HUES64 (cell line): ENCODE results near the gene PRKCG.

ENCODE experiments used
- H3K27ac ChIP-seq: 2 replicates; pipeline ENCODE4 v1.7.0; 2013; ENCODE audit warnings: low read depth, low read length, inconsistent platforms
- H3K27me3 ChIP-seq: 2 replicates; pipeline ENCODE4 v1.6.1; 2013; ENCODE audit warnings: mild to moderate bottlenecking, low read length; ENCODE audit not compliant: insufficient read depth
- H3K36me3 ChIP-seq: 2 replicates; pipeline ENCODE4 v1.6.1; 2013; ENCODE audit warnings: mild to moderate bottlenecking, low read length; ENCODE audit not compliant: insufficient read depth
- H3K4me1 ChIP-seq: 2 replicates; pipeline ENCODE4 v1.6.1; 2013; ENCODE audit warnings: mild to moderate bottlenecking, low read length, moderate library complexity; ENCODE audit not compliant: insufficient read depth
- H3K4me3 ChIP-seq: 2 replicates; pipeline ENCODE4 v1.5.1; 2013; ENCODE audit warnings: mild to moderate bottlenecking, low read length, moderate library complexity
- H3K9ac ChIP-seq: 2 replicates; pipeline ENCODE4 v1.6.1; 2013; ENCODE audit warnings: mild to moderate bottlenecking, low read depth, low read length
- H3K9me3 ChIP-seq: 2 replicates; pipeline ENCODE4 v1.6.1; 2013; ENCODE audit warnings: low read depth, low read length; ENCODE audit not compliant: insufficient read depth
- WGBS: fragments of 150-250, 120-280 bp; methylation state at CpG from one replicate; pipeline ENCODE4 v1.1.7; 2013; ENCODE audit warnings: missing lambda C conversion rate; 5-methylcytosine and 5-hydroxymethylcytosine counted together

Gene PRKCG

DNA sequence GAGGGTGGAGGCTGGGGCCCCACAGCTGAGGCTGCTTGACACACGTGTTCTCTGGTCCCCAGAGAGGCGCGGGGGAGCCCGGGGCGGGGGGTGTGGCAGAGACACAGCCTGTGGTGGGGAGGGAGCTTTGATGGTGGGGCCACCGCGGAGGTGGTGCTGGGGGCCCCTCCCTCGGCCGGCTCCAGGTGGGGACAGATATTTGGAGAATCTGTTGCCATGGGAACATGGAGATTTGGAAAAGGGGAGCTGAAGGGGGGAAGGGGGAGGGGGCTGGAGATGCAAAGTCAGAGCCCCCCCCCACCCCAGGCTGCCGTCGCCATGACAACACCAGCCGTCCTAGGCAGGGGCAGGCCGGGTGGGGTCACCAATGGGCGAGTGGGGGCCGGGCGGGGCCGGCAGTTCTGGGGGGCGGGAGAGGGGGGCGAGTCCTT, 1.2 kb downstream of the PRKCG start:
- Histone ChIP-seq H3K27me3 (peaks cover 45% of the 10 kb centered on the region), H3K9ac (no peak overlapping the region), H3K36me3 (no peaks in the 10 kb centered on the region), H3K4me1 (peaks cover 25% of the 10 kb centered on the region), H3K4me3 (peak overlapping the region; percentile 64), H3K9me3 (no peaks in the 10 kb centered on the region), H3K27ac (no peak overlapping the region)
- WGBS: 8% methylated on average over 16 of the region's 19 CpGs

DNA sequence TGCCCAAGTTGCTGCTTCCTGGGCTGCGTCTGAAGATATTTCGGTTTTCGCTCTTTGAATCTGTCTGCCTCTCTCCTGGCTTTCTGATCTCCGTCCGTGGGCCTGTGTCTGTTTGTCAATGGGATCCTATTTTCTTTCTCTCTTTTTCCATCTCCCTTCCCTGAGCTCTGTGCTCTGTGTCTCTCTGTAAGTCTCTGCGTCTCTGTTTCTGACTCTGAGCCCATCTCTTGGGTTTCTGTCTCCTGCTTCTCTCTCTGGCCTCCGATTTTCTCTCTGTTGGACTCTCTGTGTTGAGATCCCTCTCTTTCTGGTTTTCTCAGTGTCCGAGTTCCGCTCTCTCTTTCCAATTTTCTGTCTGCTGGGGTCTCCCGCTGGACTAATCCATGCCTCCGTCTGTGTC, 1.7 kb downstream of the PRKCG start:
- 58% methylated on average over 11 of the region's 11 CpGs for WGBS
- Histone ChIP-seq H3K27me3 (peaks cover 45% of the 10 kb centered on the region), H3K9me3 (no peaks in the 10 kb centered on the region), H3K4me1 (peaks cover 23% of the 10 kb centered on the region), H3K9ac (0 out of 2 replicates have a peak overlapping the region, but pooled peaks have one; percentile 42), H3K27ac (no peak overlapping the region), H3K4me3 (peak overlapping the region; percentile 43), H3K36me3 (no peaks in the 10 kb centered on the region)

DNA sequence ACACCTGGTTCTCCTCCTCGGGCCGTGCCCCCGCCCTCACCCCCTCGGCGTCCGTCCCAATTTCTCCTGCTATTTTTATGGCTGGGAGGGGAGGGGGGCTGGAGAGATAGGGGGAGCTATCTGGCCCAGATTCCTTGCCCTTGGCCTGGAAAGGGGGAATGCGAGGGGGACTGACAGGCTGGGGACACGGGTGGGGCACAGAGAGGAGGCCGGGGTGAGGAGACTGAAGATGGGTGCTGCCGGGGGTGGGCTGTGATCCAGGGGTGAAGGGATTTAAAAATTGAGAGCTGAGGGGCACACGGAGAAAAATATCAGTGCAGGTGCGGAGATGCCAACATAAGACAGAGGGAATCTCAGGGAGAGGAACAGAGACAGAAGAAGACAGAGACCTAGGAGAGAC, 2.3 kb downstream of the PRKCG start:
- H3K4me3 ChIP-seq: no peak overlapping the region
- no peaks in the 10 kb centered on the region for H3K36me3 ChIP-seq
- H3K27ac ChIP-seq: no peak overlapping the region
- peaks cover 45% of the 10 kb centered on the region for H3K27me3 ChIP-seq
- 68% methylated on average over 12 of the region's 12 CpGs for WGBS
- H3K9ac ChIP-seq: no peak overlapping the region
- H3K9me3 ChIP-seq: no peaks in the 10 kb centered on the region
- peaks cover 24% of the 10 kb centered on the region for H3K4me1 ChIP-seq

DNA sequence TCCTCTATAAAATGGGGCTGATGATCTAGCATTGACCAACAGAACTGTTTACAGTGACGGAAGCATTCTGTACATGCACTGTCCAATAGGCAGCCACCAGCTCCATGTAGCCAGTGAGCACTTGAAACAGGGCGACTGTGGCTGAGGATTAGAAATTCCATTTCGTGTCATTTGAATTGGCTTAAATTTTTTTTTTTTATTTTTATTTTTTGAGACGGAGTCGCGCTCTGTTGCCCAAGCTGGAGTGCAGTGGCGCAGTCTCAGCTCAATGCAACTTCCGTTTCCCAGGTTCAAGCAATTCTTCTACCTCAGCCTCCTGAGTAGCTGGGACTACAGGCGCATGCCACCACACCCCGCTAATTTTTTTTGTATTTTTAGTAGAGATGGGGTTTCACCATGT, 3.0 kb downstream of the PRKCG start:
- Histone ChIP-seq H3K4me3 (no peak overlapping the region), H3K9ac (no peak overlapping the region), H3K4me1 (peaks cover 23% of the 10 kb centered on the region), H3K27ac (no peak overlapping the region), H3K9me3 (no peaks in the 10 kb centered on the region), H3K36me3 (no peaks in the 10 kb centered on the region), H3K27me3 (peaks cover 40% of the 10 kb centered on the region)
- 96% methylated on average over 10 of the region's 10 CpGs for WGBS

DNA sequence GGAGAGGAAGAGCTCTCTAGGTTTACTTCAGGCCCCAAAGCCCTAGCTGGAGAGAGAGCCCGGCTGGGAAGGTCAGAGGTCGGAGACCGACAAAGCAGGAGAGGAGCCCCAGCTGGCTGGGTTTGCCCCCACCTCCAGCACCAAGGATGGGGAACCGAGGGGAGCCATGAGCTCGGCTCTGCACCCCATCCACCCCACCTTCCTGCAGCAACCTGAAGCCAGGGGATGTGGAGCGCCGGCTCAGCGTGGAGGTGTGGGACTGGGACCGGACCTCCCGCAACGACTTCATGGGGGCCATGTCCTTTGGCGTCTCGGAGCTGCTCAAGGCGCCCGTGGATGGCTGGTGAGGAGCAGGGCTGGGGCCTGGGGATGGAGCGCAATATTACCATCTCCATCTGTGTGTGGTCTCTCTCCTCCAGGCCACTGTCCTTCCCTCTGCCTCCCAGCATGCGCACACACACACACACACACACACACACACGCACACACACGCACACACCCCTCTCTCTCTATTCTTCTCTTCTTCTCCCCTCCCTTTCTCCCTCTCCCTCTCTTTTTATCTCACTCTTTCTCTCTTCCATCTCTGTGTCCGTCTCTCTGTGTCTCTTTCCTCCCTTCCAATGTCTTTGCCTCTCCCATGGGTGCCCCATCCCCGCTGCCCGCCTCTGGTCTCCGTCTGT, 10.4 kb downstream of the PRKCG start:
- H3K36me3 ChIP-seq: no peaks in the 10 kb centered on the region
- H3K9ac ChIP-seq: no peak overlapping the region
- 77% methylated on average over 23 of the region's 23 CpGs for WGBS
- H3K27me3 ChIP-seq: peaks cover 2% of the 10 kb centered on the region; the same call in 1 of the 2 replicates
- H3K9me3 ChIP-seq: no peaks in the 10 kb centered on the region
- H3K4me1 ChIP-seq: peaks cover 5% of the 10 kb centered on the region; the same call in 1 of the 2 replicates
- no peak overlapping the region for H3K27ac ChIP-seq
- H3K4me3 ChIP-seq: no peak overlapping the region

DNA sequence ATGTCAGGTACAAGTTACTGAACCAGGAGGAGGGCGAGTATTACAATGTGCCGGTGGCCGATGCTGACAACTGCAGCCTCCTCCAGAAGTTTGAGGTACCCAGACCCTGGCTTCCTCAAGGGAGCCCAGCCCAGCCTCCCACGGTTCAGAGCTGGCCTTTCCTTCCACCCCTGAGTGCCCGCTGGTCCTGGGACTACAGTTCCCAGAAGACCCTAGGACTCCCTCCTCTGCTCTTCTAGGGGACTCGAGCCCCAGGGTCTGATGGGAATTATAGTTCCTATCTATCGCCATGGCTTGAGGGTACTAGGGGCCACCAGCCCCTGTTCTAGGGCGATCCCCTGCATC, 11.0 kb downstream of the PRKCG start:
- no peaks in the 10 kb centered on the region for H3K9me3 ChIP-seq
- H3K4me1 ChIP-seq: peaks cover 9% of the 10 kb centered on the region
- no peak overlapping the region for H3K4me3 ChIP-seq
- no peak overlapping the region for H3K27ac ChIP-seq
- H3K9ac ChIP-seq: no peak overlapping the region
- H3K27me3 ChIP-seq: peaks cover 7% of the 10 kb centered on the region; the same call in 1 of the 2 replicates
- no peaks in the 10 kb centered on the region for H3K36me3 ChIP-seq
- WGBS: 70% methylated on average over 8 of the region's 8 CpGs

DNA sequence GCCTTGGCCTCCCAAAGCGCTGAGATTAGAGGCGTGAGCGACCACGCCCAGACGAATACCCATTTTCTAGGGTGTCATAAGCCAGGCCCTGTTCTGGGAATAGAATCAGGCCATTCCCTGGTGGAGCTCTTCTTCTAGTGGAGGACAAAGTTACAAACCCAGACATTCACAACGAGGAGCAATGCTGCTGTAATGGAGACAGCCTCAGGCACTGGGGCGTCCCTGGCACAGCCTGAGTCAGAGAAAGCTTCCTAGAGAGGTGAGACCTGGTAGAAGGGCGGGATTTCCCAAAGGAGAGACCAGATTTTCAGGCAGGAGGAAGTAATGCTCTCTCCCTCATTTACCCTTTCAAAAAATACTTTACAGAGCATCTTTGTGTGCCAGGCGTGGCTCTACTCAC, 12.7 kb downstream of the PRKCG start:
- 82% methylated on average over 8 of the region's 9 CpGs for WGBS
- Histone ChIP-seq H3K27ac (no peak overlapping the region), H3K9me3 (no peaks in the 10 kb centered on the region), H3K36me3 (no peaks in the 10 kb centered on the region), H3K4me1 (peaks cover 9% of the 10 kb centered on the region), H3K4me3 (no peak overlapping the region), H3K27me3 (peaks cover 7% of the 10 kb centered on the region; the same call in 1 of the 2 replicates), H3K9ac (no peak overlapping the region)

DNA sequence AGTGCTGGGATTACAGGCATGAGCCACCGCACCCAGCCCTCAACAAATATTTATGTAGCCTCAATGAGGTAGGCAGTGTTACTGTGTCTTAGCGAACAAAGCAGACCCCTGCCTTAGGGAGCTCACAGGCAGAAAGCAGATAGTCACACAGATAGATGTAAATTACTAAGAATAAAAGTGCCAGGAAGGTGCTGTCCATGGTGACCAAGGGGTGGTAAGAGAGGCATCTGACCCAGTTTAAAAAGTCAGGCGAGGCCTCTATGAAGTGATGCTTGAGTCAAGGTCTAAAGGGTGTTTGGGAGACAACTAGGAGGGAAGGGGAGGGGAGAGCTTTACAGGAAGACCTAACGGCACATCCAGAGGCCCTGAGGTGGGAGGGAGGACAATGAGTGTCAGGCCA, 14.7 kb downstream of the PRKCG start:
- H3K27ac ChIP-seq: no peak overlapping the region
- no peak overlapping the region for H3K9ac ChIP-seq
- H3K9me3 ChIP-seq: no peaks in the 10 kb centered on the region
- peaks cover 2% of the 10 kb centered on the region; the same call in 1 of the 2 replicates for H3K36me3 ChIP-seq
- 74% methylated on average over 4 of the region's 4 CpGs for WGBS
- no peak overlapping the region for H3K4me3 ChIP-seq
- peaks cover 9% of the 10 kb centered on the region for H3K4me1 ChIP-seq
- H3K27me3 ChIP-seq: peaks cover 7% of the 10 kb centered on the region; the same call in 1 of the 2 replicates

DNA sequence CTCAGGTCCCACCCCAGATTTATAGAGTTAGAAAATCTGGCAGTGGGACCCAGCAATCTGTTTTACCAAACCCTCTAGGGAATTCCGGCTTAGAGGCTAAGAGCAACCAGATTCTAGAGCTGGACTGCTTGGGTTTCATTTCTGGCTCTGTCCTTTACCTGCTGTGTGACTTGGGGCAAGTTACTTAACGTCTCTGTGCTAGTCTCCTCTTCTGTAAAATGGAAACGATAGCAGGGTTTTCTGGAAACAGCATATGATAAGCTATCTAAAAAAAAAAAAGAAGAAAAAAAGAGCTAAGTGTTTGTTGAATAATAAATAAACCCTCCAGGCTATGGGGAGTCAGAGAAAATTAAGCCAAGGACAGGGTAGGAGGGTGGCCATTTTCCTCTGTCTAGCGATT, 15.5 kb downstream of the PRKCG start:
- peaks cover 2% of the 10 kb centered on the region; the same call in 1 of the 2 replicates for H3K36me3 ChIP-seq
- peaks cover 7% of the 10 kb centered on the region; the same call in 1 of the 2 replicates for H3K27me3 ChIP-seq
- H3K4me3 ChIP-seq: peak overlapping the region; percentile 63; the same call in 1 of the 2 replicates
- H3K9ac ChIP-seq: no peak overlapping the region
- H3K4me1 ChIP-seq: peaks cover 9% of the 10 kb centered on the region
- no peaks in the 10 kb centered on the region for H3K9me3 ChIP-seq
- H3K27ac ChIP-seq: no peak overlapping the region
- 79% methylated on average over 4 of the region's 4 CpGs for WGBS

DNA sequence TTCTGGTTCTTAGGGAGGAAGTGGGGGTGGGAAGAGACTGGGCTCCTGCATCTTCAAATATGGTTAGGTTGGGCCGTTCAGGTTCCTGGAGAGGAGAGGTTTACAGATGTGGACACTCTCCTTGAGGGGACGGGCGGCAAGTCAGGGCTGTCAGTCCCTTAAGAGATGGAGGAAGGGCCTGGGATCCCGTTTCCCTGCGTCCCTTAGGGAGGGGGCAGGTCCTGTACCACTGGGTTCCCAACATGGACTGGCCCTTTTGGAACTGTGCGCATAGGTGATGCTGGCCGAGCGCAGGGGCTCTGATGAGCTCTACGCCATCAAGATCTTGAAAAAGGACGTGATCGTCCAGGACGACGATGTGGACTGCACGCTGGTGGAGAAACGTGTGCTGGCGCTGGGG, 16.2 kb downstream of the PRKCG start:
- 7% methylated on average over 15 of the region's 16 CpGs for WGBS
- peaks cover 9% of the 10 kb centered on the region for H3K4me1 ChIP-seq
- peaks cover 2% of the 10 kb centered on the region; the same call in 1 of the 2 replicates for H3K36me3 ChIP-seq
- H3K4me3 ChIP-seq: peak overlapping the region; percentile 63
- 0 out of 2 replicates have a peak overlapping the region, but pooled peaks have one; percentile 55 for H3K27ac ChIP-seq
- H3K27me3 ChIP-seq: peaks cover 7% of the 10 kb centered on the region; the same call in 1 of the 2 replicates
- H3K9me3 ChIP-seq: no peaks in the 10 kb centered on the region
- H3K9ac ChIP-seq: no peak overlapping the region

DNA sequence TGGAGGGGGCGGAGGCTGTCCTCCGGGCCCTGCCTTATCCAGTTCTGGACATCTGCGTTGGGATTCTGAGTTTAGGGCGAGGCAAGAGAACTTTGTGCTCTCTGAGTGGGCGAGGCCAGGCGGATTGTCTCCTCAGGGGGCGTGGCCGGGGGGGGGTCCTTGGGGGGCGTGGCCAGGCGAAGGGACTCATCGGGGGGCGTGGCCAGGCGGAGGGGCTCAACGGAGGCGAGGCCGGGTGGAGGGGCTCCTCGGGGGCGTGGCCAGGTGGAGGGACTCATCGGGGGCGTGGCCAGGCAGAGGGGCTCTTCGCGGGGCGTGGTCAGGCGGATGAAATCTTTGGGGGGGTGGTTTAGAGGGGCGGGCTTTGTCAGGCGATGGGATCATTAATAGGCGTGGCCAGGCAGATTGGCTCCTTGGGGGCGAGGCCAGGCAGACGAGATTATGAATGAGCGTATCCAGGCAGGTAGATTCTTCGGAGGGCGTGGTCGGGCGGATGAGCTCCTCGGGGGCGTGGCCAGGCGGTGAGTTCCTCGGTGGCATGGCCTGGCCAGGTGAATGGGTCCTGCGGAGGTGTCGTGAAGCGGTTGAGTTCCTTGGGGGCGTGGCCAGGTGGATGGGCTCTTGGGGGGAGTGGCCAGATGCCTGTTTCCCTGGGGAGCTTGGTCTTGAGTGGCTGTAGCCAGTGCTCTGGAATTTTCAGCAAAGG, 16.8 kb downstream of the PRKCG start:
- 2% methylated on average over 42 of the region's 42 CpGs for WGBS
- peaks cover 9% of the 10 kb centered on the region for H3K4me1 ChIP-seq
- H3K4me3 ChIP-seq: peak overlapping the region; percentile 63
- peaks cover 7% of the 10 kb centered on the region; the same call in 1 of the 2 replicates for H3K27me3 ChIP-seq
- 0 out of 2 replicates have a peak overlapping the region, but pooled peaks have one; percentile 55 for H3K27ac ChIP-seq
- no peaks in the 10 kb centered on the region for H3K9me3 ChIP-seq
- no peak overlapping the region for H3K9ac ChIP-seq
- peaks cover 2% of the 10 kb centered on the region; the same call in 1 of the 2 replicates for H3K36me3 ChIP-seq
